ENCODE results near the gene PDIA2.
"Not testable (repeated sequence)": the region's sequence is repeated elsewhere in the genome, so short reads cannot be mapped to it uniquely, and the experiment has no call there.

Gene PDIA2

DNA sequence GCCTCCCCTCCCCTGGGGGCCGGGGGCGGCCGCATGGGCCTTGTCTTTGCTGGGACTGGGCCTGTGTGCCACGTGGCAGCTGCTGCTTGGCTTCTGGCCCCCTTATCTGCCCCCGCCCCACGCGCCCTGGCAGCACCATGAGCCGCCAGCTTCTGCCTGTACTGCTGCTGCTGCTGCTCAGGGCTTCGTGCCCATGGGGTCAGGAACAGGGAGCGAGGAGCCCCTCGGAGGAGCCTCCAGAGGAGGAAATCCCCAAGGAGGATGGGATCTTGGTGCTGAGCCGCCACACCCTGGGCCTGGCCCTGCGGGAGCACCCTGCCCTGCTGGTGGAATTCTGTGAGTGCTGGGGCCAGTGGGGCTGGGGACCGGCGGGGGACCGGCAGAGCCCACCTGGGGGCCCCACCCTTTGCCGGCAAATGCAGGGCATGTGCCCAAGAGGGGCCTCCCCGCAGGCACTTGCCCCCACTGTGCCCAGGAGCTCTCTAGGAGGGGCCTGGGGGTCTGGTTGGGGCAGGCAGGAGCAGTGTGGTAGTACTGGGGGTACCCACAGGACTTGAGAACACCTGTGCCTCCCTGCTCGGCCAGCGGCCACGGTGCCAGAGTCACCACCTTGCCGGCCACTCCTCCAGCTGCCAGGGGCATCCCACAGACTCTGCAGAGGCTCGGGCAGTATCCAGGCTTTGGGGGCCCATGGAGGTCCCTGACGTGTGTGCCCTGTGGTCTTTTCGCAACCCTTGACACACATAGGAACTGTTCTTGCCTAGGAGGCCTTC lies at the start of gene PDIA2:
TSS of gene PDIA2 (plus strand) at position 132 of the 773 bp plus-strand sequence. CDS start at position 138, 6 bp downstream.
- no peak for DNase-seq

GRCh38 chr16:234468-235305 lies 48.3 kb upstream of the PDIA2 start, which contains the start of gene FAM234A:
Gene FAM234A, plus strand, starts transcription at chr16:234821. Its CDS starts 19,593 bp downstream, at chr16:254414.
- DNase-seq = peak; percentile 96

GRCh38 chr16:239948-240277 lies 43.1 kb upstream of the PDIA2 start:
- peak; percentile 8 for DNase-seq

GRCh38 chr16:240559-240958 lies 42.4 kb upstream of the PDIA2 start:
- no peak for DNase-seq

GRCh38 chr16:242281-242680 lies 40.7 kb upstream of the PDIA2 start:
- no peak for DNase-seq

DNA sequence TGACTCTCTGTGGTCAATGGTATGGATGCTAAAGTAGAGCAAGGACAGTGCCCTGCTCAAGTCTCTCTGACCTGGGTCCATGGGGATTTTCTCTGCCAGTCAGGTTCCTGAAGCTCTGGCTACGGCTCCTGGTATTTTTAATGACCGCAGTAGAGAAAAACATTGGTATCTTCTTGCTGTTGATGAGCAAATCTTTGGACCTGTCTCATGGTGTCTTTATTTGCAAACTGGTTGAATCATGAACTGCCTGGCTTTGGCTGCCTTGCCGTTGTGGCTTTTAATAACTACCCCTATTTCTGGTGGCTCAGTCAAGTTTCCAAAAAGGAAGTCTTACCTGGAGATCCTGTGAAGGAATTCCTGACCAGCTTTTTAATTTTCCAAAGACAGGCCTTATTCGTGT lies 39.6 kb upstream of the PDIA2 start:
- DNase-seq = no peak

- DNase-seq = no peak
Measured at GRCh38 chr16:245105-245504, 37.9 kb upstream of the PDIA2 start.

- no peak for DNase-seq
Measured at GRCh38 chr16:247027-247426, 35.9 kb upstream of the PDIA2 start.

DNA sequence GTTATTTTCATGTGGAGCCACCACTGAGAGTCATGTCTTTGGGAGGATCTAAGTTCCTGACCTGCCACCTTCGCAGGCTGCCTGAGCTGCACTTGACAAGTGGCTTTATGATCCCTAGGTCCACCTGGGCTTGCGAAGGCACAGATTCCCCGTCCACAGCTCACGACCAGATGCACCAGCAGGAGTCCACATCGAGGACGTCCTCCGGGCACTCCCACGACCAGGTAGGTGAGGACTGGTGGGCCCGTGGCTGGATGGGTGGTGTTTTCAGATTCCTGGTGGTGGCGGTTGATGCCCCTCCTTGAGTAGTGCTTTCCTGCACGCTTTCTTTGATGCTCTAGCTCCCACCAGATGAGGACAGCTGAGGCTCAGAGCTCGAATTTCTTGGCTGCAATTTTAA lies 33.5 kb upstream of the PDIA2 start:
- no peak for DNase-seq

- peak; percentile 58 for DNase-seq
Measured at GRCh38 chr16:252366-253337, 30.3 kb upstream of the PDIA2 start.

DNA sequence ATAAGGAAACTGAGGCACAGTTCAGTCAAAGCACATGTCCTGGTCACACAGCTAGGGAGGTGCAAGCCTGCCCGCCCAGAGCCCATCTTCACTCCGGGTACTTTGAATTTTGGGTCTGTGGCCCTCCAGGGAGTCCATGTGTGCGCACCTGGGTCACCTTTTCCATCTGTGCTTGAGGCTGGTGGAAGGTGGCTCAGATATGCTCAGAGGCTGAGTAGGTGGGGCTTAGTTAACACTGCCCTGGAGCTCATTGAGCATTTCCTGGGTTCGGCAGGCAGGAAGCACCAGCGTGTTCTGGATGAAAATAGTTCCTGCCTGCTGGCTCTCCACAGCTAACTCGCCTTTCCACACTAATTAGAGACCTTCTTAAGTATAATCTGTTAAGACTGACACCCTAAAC lies 29.1 kb upstream of the PDIA2 start:
- DNase-seq = no peak

GRCh38 chr16:254461-254860 lies 28.5 kb upstream of the PDIA2 start:
- no peak for DNase-seq

GRCh38 chr16:255183-255582 lies 27.8 kb upstream of the PDIA2 start:
- DNase-seq = no peak

GRCh38 chr16:258091-258490 lies 24.9 kb upstream of the PDIA2 start:
- DNase-seq = not testable (repeated sequence)

- DNase-seq = peak; percentile 77
Measured at GRCh38 chr16:259226-259625, 23.7 kb upstream of the PDIA2 start.

DNA sequence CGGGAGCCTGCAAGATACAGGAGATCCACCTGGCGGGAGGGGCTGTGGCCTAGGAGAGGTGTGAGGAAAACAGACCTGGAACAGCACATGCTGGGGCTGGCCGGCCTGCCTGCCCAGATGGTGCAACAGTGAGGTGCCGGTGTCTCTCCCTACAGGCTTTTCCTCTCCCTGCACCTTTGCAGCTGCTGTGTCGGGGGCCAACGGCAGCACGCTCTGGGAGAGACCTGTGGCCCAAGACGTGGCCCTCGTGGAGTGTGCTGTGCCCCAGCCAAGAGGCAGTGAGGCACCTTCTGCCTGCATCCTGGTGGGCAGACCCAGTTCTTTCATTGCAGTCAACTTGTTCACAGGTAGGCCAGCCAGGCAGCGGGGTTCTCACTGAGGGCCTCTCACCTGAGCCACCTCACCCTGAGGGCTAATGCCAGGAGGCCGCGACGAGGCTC lies 23.1 kb upstream of the PDIA2 start:
- no peak for DNase-seq

GRCh38 chr16:260326-260725 lies 22.6 kb upstream of the PDIA2 start:
- DNase-seq = no peak

DNA sequence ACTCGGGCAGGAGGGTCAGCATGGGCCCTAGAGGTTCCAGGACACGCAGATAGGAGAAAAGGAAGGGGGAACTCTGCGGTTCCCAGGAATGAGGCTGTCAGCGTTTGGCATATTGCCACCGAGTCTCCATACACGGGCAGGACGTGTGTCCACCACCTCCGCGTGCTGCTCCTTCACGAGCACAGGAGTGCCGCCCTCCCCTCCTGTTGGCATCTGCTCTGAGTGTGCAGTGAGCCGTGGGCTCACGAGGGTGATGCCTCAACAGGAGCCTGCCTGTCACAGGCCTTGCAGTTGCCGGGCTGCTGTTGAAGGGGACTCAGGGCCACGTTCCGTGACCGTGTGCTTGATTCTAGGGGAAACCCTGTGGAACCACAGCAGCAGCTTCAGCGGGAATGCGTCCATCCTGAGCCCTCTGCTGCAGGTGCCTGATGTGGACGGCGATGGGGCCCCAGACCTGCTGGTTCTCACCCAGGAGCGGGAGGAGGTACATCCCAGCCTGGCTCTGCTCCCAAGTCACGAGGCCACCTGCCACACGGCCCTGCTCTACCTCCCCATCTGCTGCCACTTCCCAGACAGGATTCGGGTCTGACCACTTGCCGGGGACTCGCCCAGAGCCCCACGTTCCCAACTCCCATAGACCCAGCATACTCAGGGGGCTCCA lies 21.8 kb upstream of the PDIA2 start:
- DNase-seq = no peak

GRCh38 chr16:262121-262745 lies 20.7 kb upstream of the PDIA2 start:
- DNase-seq = no peak

- DNase-seq = no peak
Measured at GRCh38 chr16:263182-263774, 19.7 kb upstream of the PDIA2 start.

DNA sequence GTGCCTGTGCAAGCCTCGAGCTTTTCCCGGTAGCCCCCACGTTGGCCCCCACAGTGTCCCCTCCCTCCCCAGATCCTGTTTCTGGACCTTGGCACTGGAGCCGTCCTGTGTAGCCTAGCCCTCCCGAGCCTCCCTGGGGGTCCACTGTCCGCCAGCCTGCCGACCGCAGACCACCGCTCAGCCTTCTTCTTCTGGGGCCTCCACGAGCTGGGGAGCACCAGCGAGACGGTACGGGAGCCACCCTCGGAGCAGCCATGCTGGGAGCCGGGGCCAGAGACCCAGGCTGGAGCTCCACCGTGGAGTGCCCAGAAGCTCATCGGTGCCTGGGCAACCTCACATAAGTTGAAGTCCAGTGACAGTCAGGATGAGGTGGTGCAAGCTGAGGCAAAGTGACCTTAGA lies 19.0 kb upstream of the PDIA2 start:
- DNase-seq = no peak
